Neural progenitor cell (in vitro differentiated cells): Measurements from ENCODE around the gene SUCO. TPM values are rescaled to one million over a fixed set of nuclear protein-coding genes. Genes with fewer than 3 reads are reported as not detected.

Source experiments
- DNase-seq: peaks from one replicate; pipeline ENCODE4 v3.0.0-alpha.2; 2016; ENCODE audit warnings: low spot score
- H2AFZ ChIP-seq: fragments of 200-600 bp; sonication (generic); replicated peaks from 2 replicates; pipeline ENCODE4 v1.6.1; 2016; ENCODE audit warnings: antibody characterized with exemption
- H3F3A ChIP-seq: fragments of 200-600 bp; sonication (generic); 2 replicates; pipeline ENCODE4 v1.6.1; 2016; ENCODE audit warnings: antibody characterized with exemption, low read depth
- H3K27ac ChIP-seq: fragments of 200-600 bp; sonication (generic); 2 replicates; pipeline ENCODE4 v1.5.1; 2016; ENCODE audit warnings: mild to moderate bottlenecking
- H3K27me3 ChIP-seq: fragments of 200-600 bp; sonication (generic); 2 replicates; pipeline ENCODE4 v1.6.1; 2016; ENCODE audit warnings: mild to moderate bottlenecking, moderate library complexity
- H3K36me3 ChIP-seq: fragments of 200-600 bp; sonication (generic); 2 replicates; pipeline ENCODE4 v1.5.1; 2016
- H3K4me1 ChIP-seq: fragments of 200-600 bp; sonication (generic); 2 replicates; pipeline ENCODE4 v1.6.1; 2016; ENCODE audit warnings: mixed run types
- H3K4me2 ChIP-seq: fragments of 200-600 bp; sonication (generic); 2 replicates; pipeline ENCODE4 v1.6.1; 2016
- H3K4me3 ChIP-seq: fragments of 200-600 bp; sonication (generic); 2 replicates; pipeline ENCODE4 v1.5.1; 2016
- H3K79me2 ChIP-seq: fragments of 200-600 bp; sonication (generic); 2 replicates; pipeline ENCODE4 v1.6.1; 2016; ENCODE audit warnings: low read depth
- H3K9ac ChIP-seq: fragments of 200-600 bp; sonication (generic); 2 replicates; pipeline ENCODE4 v1.6.1; 2016
- H3K9me3 ChIP-seq: fragments of 200-600 bp; sonication (generic); 2 replicates; pipeline ENCODE4 v1.5.1; 2016; ENCODE audit warnings: low read depth
- H4K20me1 ChIP-seq: fragments of 200-600 bp; sonication (generic); 2 replicates; pipeline ENCODE4 v1.6.1; 2016; ENCODE audit warnings: low read depth
- H3K27ac Mint-ChIP-seq: 3 replicates; pipeline ENCODE4 v1.8.0; 2021; ENCODE audit warnings: mixed read lengths
- H3K27me3 Mint-ChIP-seq: 2 replicates; pipeline ENCODE4 v1.8.0; 2022; ENCODE audit warnings: low read depth, mild to moderate bottlenecking, inconsistent platforms, moderate library complexity, mixed read lengths; ENCODE audit not compliant: insufficient read depth
- H3K36me3 Mint-ChIP-seq: 3 replicates; pipeline ENCODE4 v1.8.0; 2021; ENCODE audit warnings: mixed read lengths
- H3K4me1 Mint-ChIP-seq: 3 replicates; pipeline ENCODE4 v1.8.0; 2021; ENCODE audit warnings: mixed read lengths
- H3K4me3 Mint-ChIP-seq: 3 replicates; pipeline ENCODE4 v1.8.0; 2021; ENCODE audit warnings: mild to moderate bottlenecking, moderate library complexity, mixed read lengths
- H3K9me3 Mint-ChIP-seq: 3 replicates; pipeline ENCODE4 v1.8.0; 2020; ENCODE audit warnings: mixed read lengths
- EZH2 ChIP-seq: fragments of 200-600 bp; sonication (generic); IDR thresholded peaks from 2 replicates; pipeline ENCODE4 v1.6.1; 2017; ENCODE audit warnings: antibody characterized with exemption, mild to moderate bottlenecking, moderate library complexity
- EZH2phosphoT487 ChIP-seq: fragments of 200-600 bp; sonication (generic); IDR thresholded peaks from 2 replicates; pipeline ENCODE4 v1.6.1; 2017; ENCODE audit warnings: antibody characterized with exemption
- total RNA-seq: library from RNA; depleted of rRNA; stranded (reverse); fragments of >200 nt; gene quantifications from 2 replicates; pipeline ENCODE4 v1.2.3, GENCODE V29; 2015; ENCODE audit warnings: low replicate concordance
- TF ChIP-seq, protein P1 (sequence below): fragments of 200-600 bp; sonication (generic); IDR thresholded peaks from 2 replicates; pipeline ENCODE4 v1.5.1; 2017; ENCODE audit warnings: antibody characterized with exemption, mild to moderate bottlenecking

The SUCO gene
- total RNA-seq, 1 donor from 2014 or later: 109 TPM

DNA sequence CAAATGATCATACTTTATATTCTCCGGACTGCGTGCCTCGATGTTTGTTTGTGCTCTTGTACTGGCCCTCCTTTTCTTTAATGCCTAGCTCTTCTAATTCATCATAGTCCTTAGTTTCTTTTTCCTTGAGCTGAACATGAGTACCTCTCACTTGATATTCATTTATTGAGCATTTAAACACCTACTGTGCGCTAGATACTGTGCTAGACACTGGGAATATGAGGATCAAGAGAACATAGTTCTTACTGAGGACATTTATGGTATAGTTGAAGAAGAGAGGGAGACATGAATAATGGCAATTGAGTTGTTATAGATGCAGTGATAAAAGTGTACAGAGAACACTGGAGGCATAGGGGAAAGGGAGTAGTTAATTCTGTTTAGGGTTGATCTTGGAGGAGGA lies 22.0 kb downstream of the SUCO start:
- TF ChIP-seq EZH2: no peak
- TF ChIP-seq, protein P1, sequence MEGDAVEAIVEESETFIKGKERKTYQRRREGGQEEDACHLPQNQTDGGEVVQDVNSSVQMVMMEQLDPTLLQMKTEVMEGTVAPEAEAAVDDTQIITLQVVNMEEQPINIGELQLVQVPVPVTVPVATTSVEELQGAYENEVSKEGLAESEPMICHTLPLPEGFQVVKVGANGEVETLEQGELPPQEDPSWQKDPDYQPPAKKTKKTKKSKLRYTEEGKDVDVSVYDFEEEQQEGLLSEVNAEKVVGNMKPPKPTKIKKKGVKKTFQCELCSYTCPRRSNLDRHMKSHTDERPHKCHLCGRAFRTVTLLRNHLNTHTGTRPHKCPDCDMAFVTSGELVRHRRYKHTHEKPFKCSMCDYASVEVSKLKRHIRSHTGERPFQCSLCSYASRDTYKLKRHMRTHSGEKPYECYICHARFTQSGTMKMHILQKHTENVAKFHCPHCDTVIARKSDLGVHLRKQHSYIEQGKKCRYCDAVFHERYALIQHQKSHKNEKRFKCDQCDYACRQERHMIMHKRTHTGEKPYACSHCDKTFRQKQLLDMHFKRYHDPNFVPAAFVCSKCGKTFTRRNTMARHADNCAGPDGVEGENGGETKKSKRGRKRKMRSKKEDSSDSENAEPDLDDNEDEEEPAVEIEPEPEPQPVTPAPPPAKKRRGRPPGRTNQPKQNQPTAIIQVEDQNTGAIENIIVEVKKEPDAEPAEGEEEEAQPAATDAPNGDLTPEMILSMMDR: no peak
- no peak for TF ChIP-seq EZH2phosphoT487
- H3K79me2 ChIP-seq: peaks cover 73% of the 10 kb centered on the region

DNA sequence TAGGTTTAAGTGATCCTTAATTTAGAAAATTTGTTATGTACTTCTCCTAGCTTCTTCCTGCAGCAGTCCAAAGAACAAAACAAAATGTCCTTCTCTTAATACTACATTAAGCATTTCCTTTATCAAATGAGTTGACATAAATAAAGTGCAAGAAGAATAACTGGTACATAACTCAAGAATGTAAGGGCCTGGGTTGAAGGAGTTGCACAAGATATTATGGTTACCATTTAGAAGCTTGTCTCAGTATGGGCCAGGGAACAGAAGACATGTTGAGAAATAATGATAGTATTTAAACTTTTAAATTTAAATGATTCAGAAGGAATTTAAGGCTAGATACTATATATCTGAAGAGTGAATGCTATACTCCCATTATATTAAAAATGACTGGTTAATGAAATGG lies 23.5 kb downstream of the SUCO start:
- Mint-ChIP-seq H3K9me3 (no peaks in the 10 kb centered on the region), H3K4me1 (no peaks in the 10 kb centered on the region), H3K36me3 (peaks cover 46% of the 10 kb centered on the region), H3K27ac (no peak overlapping the region), H3K4me3 (no peak overlapping the region), H3K27me3 (no peaks in the 10 kb centered on the region)
- Histone ChIP-seq H3K27ac (no peak overlapping the region), H3K36me3 (peaks cover 19% of the 10 kb centered on the region), H3F3A (no peaks in the 10 kb centered on the region), H3K9me3 (no peaks in the 10 kb centered on the region), H3K79me2 (peaks cover 57% of the 10 kb centered on the region), H3K9ac (no peak overlapping the region), H3K4me3 (no peak overlapping the region), H3K4me2 (no peak overlapping the region), H3K27me3 (no peaks in the 10 kb centered on the region), H4K20me1 (peaks cover 16% of the 10 kb centered on the region), H2AFZ (no peak overlapping the region), H3K4me1 (no peaks in the 10 kb centered on the region)
- no peak for DNase-seq
- TF ChIP-seq EZH2phosphoT487 (no peak), EZH2 (no peak)
- TF ChIP-seq, protein P1: no peak

More for the DNA sequence above, 22.0 kb downstream of the SUCO start:
- Histone ChIP-seq H3K4me2 (no peak overlapping the region), H3K9ac (no peak overlapping the region), H2AFZ (no peak overlapping the region), H3K27me3 (no peaks in the 10 kb centered on the region), H3K36me3 (peaks cover 19% of the 10 kb centered on the region), H3F3A (no peaks in the 10 kb centered on the region), H4K20me1 (peaks cover 29% of the 10 kb centered on the region), H3K4me1 (no peaks in the 10 kb centered on the region), H3K9me3 (no peaks in the 10 kb centered on the region), H3K27ac (no peak overlapping the region), H3K4me3 (no peak overlapping the region)
- no peak overlapping the region for H3K27ac Mint-ChIP-seq
- no peaks in the 10 kb centered on the region for H3K9me3 Mint-ChIP-seq
- H3K4me1 Mint-ChIP-seq: no peaks in the 10 kb centered on the region
- peaks cover 32% of the 10 kb centered on the region for H3K36me3 Mint-ChIP-seq
- H3K27me3 Mint-ChIP-seq: no peaks in the 10 kb centered on the region
- no peak for DNase-seq
- H3K4me3 Mint-ChIP-seq: no peak overlapping the region

DNA sequence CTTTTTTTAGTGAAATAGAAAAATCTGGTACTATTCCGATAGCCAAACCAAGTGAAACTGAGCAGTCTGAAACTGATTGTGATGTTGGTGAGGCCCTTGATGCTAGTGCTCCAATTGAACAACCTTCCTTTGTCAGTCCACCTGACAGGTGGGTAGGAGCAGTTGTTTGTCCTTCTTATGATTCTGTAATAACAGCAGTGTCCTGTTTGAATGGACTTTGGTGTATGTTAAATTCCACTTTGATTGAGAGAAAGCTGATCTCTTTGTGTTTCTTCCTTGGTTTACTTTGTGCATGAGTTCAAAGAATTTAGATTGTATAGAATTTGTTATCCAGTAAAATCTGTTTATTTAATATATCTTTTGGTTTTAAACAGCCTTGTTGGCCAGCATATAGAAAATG lies 24.3 kb downstream of the SUCO start:
- Histone ChIP-seq H3K9ac (no peak overlapping the region), H3K9me3 (no peaks in the 10 kb centered on the region), H3K4me3 (no peak overlapping the region), H3K36me3 (peaks cover 19% of the 10 kb centered on the region), H3K27me3 (no peaks in the 10 kb centered on the region), H4K20me1 (peaks cover 11% of the 10 kb centered on the region), H3K79me2 (peaks cover 56% of the 10 kb centered on the region), H3K27ac (no peak overlapping the region), H3K4me1 (no peaks in the 10 kb centered on the region), H3F3A (no peaks in the 10 kb centered on the region), H2AFZ (no peak overlapping the region), H3K4me2 (no peak overlapping the region)
- Mint-ChIP-seq H3K4me3 (no peak overlapping the region), H3K9me3 (no peaks in the 10 kb centered on the region), H3K4me1 (no peaks in the 10 kb centered on the region), H3K36me3 (peaks cover 50% of the 10 kb centered on the region), H3K27me3 (no peaks in the 10 kb centered on the region), H3K27ac (no peak overlapping the region)
- DNase-seq: no peak
- TF ChIP-seq EZH2 (no peak), EZH2phosphoT487 (no peak)
- TF ChIP-seq, protein P1: no peak
